ENCODE results near the gene CLUH.

Gene CLUH, protein sequence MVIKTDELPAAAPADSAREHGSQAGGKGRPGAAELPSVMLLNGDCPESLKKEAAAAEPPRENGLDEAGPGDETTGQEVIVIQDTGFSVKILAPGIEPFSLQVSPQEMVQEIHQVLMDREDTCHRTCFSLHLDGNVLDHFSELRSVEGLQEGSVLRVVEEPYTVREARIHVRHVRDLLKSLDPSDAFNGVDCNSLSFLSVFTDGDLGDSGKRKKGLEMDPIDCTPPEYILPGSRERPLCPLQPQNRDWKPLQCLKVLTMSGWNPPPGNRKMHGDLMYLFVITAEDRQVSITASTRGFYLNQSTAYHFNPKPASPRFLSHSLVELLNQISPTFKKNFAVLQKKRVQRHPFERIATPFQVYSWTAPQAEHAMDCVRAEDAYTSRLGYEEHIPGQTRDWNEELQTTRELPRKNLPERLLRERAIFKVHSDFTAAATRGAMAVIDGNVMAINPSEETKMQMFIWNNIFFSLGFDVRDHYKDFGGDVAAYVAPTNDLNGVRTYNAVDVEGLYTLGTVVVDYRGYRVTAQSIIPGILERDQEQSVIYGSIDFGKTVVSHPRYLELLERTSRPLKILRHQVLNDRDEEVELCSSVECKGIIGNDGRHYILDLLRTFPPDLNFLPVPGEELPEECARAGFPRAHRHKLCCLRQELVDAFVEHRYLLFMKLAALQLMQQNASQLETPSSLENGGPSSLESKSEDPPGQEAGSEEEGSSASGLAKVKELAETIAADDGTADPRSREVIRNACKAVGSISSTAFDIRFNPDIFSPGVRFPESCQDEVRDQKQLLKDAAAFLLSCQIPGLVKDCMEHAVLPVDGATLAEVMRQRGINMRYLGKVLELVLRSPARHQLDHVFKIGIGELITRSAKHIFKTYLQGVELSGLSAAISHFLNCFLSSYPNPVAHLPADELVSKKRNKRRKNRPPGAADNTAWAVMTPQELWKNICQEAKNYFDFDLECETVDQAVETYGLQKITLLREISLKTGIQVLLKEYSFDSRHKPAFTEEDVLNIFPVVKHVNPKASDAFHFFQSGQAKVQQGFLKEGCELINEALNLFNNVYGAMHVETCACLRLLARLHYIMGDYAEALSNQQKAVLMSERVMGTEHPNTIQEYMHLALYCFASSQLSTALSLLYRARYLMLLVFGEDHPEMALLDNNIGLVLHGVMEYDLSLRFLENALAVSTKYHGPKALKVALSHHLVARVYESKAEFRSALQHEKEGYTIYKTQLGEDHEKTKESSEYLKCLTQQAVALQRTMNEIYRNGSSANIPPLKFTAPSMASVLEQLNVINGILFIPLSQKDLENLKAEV (N-terminal part only)

DNA sequence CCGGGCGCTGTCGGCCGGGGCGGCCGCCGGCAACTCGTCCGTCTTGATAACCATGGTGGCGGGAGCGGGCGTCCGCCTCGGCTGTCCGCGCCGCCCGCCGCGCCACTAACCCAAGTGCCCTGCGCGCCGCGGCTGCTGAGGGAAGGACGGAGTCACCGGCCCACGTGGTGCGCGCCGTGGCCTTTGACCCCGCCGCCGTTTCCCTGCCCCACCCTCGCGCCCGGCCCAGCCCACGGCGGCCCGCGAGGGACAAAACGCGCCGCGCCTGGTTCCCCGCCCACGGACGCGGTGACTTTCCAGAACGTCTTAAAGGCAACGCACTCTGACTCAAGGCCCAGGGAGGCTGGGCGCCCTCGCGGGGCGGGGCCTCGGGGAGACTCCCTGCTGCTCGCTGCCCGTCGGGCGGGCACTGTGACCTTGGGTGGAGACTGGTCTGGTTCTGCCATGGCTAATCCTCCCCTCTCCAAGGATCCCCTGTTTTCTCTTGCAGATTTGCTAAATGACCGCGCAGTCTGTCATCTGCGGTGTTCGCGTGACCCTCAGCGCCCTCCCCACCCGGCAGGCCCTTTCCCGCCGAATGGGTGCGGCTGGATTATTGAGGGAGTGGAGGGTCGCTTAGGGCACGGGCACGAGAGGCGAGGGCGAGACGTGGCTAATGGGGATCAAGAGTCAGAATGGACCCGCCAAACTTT is at the start of gene CLUH:
Gene CLUH, minus strand, starts transcription at position 157 of the 692 bp plus-strand sequence. Its CDS starts 103 bp downstream, at position 54.
- peak; percentile 96 for DNase-seq

GRCh38 chr17:2758870-2759269 is 47.3 kb upstream of the CLUH start:
- no peak for DNase-seq

DNA sequence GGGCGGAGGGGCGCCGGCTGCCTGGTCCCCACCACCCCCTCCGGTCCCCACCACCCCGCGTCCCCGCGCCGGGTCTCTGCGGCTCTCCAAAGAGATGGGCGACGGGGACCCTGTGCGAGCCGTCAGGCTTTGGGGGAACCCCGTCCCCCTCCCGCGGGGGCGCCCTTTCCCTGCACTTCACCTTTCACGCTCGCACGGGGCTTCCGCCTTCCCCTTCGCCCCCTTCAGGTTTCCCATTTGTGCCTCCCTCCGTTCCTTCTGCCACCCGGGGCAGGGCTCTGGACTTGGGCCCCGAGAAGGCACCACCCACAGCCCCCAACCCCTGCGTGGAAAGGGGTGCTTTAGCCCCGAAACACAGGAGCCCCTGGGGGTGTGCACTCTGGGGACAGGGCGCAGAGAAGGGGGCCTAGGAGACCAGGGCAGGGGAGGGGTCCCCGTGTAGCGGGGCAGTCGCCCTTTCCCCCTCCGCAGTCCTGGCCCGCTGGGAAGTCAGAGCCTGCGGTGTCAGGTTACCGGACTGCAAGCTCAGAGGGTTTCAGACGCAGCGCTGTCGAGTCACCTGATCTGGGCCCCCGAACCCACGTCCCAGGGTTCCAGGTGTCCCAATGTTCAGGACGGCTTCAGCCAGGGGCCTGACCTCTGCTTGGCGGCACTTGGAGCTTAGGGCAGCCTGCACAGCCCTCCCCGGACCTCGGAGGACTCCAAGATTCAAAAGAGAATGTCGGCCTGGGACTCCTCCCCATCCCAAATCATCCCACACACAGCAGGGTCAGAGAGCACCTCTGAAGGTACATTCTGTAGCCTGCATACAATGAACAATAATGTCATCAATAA is 44.5 kb upstream of the CLUH start:
- DNase-seq = no peak

DNA sequence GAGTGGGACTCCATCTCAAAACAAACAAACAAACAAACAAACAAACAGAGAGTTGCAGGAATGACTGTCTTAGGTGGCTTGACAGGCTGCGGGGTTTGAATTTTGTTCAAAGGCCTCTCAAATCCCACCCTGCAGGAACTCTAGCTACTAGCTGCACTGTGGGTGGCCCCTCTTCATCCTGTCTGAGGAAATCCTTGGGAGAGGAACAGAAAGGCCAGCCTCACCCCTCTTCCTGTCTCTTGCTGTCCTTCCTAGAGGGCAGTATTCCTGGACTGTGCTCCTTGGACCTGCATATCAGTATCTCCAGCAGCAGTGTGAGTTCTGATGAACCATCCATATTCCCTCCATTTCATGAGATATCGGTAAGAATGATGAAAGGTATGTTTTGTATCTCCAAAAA is 39.9 kb upstream of the CLUH start:
- no peak for DNase-seq

DNA sequence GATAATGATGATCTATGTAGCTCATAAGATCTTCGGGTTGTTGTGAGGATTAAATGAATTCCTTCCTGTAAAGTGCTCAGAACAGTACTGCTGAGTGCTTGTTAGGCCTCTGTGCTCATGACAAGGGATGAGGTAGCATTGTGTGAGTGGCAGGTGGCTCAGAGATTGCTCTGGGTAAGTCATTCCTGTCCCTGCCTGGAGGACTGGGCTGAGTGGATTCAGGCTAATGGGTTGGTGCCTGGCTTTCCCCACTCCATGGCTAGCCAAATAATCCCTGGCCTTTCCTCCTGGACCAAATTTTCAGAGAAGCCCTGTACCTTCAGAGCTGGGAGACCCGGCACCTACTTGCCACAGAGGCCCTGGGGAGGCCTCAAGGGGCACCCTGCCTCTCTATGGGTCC is 39.2 kb upstream of the CLUH start:
- DNase-seq = no peak

GRCh38 chr17:2749784-2750181 is 38.2 kb upstream of the CLUH start:
- peak; percentile 49 for DNase-seq

DNA sequence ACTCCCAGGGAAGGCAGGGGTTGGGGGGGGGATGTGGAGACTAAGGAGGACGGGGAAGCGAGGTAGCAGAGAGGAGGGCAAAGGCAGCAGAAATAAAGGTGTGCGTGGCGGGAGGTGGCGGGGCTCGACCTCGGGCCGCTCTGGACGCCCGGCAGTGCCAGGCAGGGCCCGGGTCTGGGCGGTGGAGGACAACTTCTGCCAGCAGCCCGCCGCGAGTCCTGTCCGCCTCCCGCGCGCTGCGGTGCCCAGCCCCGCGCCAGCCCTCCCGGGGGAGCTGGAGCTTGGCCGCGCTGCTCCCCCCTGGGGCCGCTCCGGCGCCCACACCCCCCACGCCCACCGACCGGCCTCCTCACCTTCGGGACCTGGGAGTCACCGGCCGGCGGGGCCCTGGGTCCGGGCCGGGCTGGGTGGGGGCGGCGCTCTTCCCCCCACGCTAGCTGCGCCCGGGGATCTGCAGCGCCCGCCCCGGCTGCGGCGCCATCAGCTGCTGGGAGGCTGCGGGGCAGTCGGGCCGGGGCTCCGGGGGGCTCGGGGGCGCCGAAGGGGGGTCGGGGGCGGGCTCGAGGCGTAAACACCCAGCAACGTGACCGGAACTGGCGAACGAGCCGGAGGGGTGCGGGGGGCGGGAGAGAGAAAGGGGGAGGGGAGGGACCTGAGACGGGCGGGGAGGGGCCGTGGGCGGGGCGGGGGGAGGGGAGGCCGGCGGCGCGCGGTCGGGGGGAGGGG is 37.7 kb upstream of the CLUH start, which contains the start of gene CCDC92B:
Gene CCDC92B, minus strand, starts transcription at position 595 of the 726 bp plus-strand sequence. CDS start 14,507 bp downstream, outside the sequence.
- no peak for DNase-seq

- no peak for DNase-seq
These were observed 33.9 kb upstream of the CLUH start for GRCh38 chr17:2745317-2746037.

GRCh38 chr17:2737693-2738092 is 26.1 kb upstream of the CLUH start:
- DNase-seq = no peak

- DNase-seq = no peak
These were observed 25.4 kb upstream of the CLUH start for GRCh38 chr17:2736956-2737355.

- no peak for DNase-seq
These were observed 24.3 kb upstream of the CLUH start for GRCh38 chr17:2735896-2736295.

DNA sequence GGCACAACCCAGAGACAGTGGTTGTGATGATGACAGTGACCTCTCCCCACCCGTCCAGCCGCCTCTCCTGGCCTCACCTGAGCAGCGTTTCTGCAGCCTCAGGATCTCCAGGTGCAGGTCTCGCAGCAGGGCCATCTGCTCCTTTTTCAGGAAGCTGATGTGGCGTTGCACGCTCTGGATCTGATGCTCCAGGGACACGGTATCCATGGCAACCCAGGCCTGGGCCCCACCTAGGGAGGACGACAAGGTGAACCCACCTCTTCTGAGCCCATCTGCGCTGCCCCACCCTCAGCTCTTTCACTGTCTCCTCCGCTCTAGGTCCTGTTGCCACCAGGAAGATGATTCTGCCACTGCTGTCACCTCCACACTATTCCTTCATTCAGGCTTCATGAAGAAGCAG is 23.4 kb upstream of the CLUH start:
- no peak for DNase-seq

DNA sequence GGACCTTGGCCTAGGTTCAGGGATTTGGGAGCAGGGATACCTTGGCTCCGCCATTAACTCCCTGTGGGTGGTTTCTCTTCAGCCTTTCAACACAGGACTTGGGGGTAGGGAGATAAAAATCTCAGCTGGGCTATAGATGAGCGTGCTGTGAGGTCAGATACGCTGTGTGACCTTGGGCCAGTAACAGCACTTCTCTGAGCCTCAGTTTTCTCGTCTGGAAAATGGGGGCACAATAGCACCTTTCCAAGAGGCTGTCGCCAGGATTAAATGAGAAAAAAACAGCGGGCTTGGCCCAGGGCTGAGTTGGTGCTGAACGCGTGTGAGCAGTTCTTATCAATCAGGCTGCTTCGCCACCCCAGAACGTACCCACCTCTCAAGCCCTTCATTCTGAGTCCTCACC is 20.2 kb upstream of the CLUH start:
- no peak for DNase-seq

DNA sequence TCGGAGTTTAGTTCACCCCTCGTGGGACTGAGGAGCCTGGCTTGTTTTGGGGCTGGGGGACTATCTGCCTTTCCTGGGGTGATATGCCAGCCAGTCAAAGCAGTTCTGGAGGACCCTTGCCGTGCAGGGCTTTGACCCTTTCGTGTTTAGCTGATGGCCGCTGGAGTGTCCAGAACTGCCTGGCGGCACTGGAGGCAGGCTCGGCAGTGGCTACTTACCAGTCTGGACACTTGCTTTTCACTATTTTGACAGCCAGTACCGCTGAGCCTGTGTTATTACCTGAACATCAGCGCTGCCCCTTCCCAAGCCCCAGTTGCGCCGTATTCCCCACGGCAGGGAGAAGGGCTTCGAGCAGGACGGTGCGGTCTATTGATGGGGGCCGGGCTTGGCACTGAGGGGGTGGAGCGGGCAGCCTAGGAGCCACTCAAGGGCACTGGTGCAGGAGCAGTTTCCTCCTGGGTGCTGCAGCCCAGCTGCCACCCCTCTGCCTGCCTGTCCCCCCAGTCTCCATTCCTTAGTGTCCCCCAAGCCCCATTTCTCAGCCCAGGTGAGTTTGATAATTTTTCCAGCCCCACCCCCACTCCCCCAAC is 19.3 kb upstream of the CLUH start:
- DNase-seq = no peak

DNA sequence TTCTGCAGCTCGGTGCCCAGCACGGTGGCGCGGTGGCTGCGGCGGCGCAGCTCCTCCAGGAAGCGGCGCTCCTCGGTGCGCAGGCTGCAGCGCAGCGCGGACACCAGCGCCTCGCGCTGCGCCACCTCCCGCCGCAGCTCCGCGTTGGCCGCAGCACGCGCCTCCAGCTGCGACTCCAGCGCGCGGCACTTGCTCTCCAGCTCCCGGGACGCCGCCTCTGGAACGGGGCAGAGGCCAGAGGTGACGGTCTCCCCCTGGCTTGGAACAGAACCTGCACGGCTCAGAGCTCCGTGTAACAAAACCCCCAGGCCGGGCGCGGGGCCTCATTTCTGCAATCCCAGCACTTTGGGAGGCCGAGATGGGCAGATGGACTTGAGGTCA is 13.2 kb upstream of the CLUH start:
- no peak for DNase-seq

DNA sequence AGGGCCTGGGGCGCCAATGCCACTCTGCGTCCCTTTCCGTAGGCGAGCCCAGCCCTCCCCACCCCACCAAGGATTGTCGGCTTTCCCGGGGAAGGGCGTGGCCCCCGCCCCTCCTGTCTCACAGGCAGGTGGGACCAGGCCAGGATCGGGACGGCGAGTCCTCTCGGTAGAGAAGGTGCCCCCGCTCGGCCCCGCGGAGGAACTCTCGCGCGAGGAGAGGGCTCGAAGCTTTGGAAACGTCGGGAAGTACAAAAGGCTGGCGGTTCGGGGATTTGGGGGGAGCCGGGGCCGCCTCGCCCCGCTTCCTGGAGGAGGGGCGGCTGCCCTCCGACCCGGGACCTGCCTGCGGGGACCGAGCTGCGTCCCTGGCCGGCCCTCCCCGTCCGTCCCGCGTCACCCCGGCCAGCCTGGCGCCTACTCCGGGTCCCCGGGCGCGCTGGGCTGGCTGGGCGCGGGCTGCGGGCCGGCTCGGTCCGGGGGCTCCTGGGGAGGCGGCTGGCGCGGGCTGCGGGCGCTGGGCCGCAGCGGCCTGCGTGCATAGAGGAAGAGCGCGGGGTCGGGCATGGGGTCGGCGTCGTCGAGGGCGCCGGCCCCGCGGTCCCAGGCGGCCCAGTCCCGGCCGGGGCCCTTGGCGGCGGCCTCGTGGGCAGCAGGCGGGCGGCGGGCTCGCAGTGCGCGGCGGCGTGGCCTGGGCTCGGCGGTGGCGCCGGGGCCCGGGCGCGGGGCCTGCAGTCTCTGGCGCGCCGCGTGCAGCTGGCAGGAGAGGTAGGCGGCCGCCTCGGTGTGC is 12.6 kb upstream of the CLUH start:
- no peak for DNase-seq

DNA sequence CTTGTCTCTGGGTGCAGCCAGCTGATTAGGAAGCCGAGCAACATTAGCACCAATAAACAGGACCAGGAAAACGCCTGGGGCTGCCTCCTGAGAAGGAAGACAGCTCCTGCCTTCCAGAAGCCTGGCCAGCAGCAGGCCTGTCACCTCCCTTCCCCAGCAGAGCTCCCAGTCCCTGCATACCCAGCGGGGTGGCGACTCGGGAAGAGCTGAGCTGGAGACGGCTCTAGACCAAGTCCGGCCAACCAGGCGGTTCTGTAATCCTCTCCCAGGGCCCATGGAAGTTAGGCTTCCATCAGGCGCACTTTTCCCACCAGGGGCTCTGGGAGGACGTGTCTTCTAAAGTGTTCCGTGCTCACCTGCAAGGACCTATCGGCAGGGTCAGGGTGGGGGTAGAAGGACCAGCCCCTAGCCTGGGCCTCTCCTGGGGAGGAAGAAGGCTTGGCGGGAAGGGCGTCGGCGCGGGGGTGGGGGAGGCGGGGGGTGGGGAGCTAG is 12.0 kb upstream of the CLUH start:
- no peak for DNase-seq

DNA sequence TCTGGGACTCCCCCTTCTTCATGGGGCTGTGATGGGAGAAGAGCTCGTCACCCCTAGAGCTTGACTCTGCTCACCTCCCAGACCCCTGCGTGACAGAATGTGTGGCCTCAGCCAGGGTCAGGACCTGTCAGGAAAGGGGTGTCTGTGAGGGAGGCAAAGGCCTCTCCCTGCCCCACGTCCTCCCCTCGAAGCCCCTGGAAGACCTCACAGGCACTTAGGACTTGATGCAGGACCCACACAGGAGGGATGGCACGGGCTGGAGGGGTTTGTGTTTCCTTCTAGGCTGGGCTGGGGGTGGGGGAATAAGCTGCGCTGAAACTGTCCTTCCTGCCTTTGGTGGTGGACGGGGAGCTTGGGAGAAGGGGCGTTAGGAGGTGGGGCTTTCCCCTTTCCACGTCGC is 11.0 kb upstream of the CLUH start:
- DNase-seq = no peak

GRCh38 chr17:2721603-2722002 is 10.0 kb upstream of the CLUH start:
- no peak for DNase-seq

Measured in fibroblast of upper back skin (primary cell).